ENCODE data around the gene MOSMO.
A peak's percentile ranks its signal among the peaks of the same experiment; 100 is the strongest.
"Not testable (repeated sequence)": the region's sequence is repeated elsewhere in the genome, so short reads cannot be mapped to it uniquely, and the experiment has no call there.

MOSMO gene

GRCh38 chr16:22001591-22001990 lies 6.3 kb upstream of the MOSMO start:
- peak; percentile 46 for DNase-seq (ENCODE audit: low read depth)
- no peak overlapping the region for H3K4me3 ChIP-seq (ENCODE audit: low read length)
- TF ChIP-seq CTCF (conservative IDR thresholded peaks at IDR 0.05; ENCODE audit: low read length), result no peak

GRCh38 chr16:22002047-22002446 lies 5.9 kb upstream of the MOSMO start:
- DNase-seq (ENCODE audit: low read depth), result not testable (repeated sequence)

GRCh38 chr16:22003195-22003594 lies 4.7 kb upstream of the MOSMO start:
- no peak overlapping the region for H3K4me3 ChIP-seq (ENCODE audit: low read length)
- TF ChIP-seq CTCF (conservative IDR thresholded peaks at IDR 0.05; ENCODE audit: low read length), result no peak
- DNase-seq (ENCODE audit: low read depth), result no peak

More at GRCh38 chr16:22002047-22002446, 5.9 kb upstream of the MOSMO start:
- not testable (repeated sequence) for H3K4me3 ChIP-seq (ENCODE audit: low read length)

GRCh38 chr16:22004341-22004740 lies 3.6 kb upstream of the MOSMO start:
- no peak for TF ChIP-seq CTCF (conservative IDR thresholded peaks at IDR 0.05; ENCODE audit: low read length)
- DNase-seq (ENCODE audit: low read depth), result no peak

GRCh38 chr16:22005746-22006145 lies 2.2 kb upstream of the MOSMO start:
- TF ChIP-seq CTCF (conservative IDR thresholded peaks at IDR 0.05; ENCODE audit: low read length), result no peak

More at GRCh38 chr16:22004341-22004740, 3.6 kb upstream of the MOSMO start:
- H3K4me3 ChIP-seq (ENCODE audit: low read length), result no peak overlapping the region

GRCh38 chr16:22006636-22007035 lies 1.3 kb upstream of the MOSMO start:
- no peak for DNase-seq (ENCODE audit: low read depth)
- H3K4me3 ChIP-seq (ENCODE audit: low read length), result no peak overlapping the region
- TF ChIP-seq CTCF (conservative IDR thresholded peaks at IDR 0.05; ENCODE audit: low read length), result no peak

More at GRCh38 chr16:22005746-22006145, 2.2 kb upstream of the MOSMO start:
- H3K4me3 ChIP-seq (ENCODE audit: low read length), result no peak overlapping the region
- DNase-seq (ENCODE audit: low read depth), result no peak

GRCh38 chr16:22007159-22007508 lies 777 bp upstream of the MOSMO start:
- peak overlapping the region; percentile 72 for H3K4me3 ChIP-seq (ENCODE audit: low read length)
- no peak for DNase-seq (ENCODE audit: low read depth)
- TF ChIP-seq CTCF (conservative IDR thresholded peaks at IDR 0.05; ENCODE audit: low read length), result no peak

Measured in AG10803 (cell line).